Lung (tissue), 12 donors: ENCODE measurements around the gene RASD1. TPM values are rescaled to one million over a fixed set of nuclear protein-coding genes. Genes with fewer than 3 reads are reported as not detected.
A peak's percentile ranks its signal among the peaks of the same experiment; 100 is the strongest.

Experiments
- ATAC-seq: fragments of 200-7000 bp; cut with Tn5 transposase; one replicate; pipeline ENCODE4 v1.9.1; 2020; ENCODE audit warnings: moderate number of reproducible peaks; ENCODE audit not compliant: insufficient read depth, low FRiP score
- DNase-seq, 3 donors: peaks; one replicate each; pipeline ENCODE4 v3.0.0-alpha.2; 2013 to 2017
- H3K27ac ChIP-seq, 2 donors: one replicate each; pipeline ENCODE4 v1.5.1; 2013; ENCODE audit warnings: mild to moderate bottlenecking in 2 of 2, moderate library complexity in 2 of 2, control low read depth in 1 of 2, inconsistent platforms in 1 of 2, low read depth in 1 of 2, low read length in 1 of 2
- H3K27me3 ChIP-seq, 3 donors: one replicate each; pipeline ENCODE4 v1.5.1; 2013; ENCODE audit warnings: low read length in 2 of 3; ENCODE audit not compliant: control insufficient read depth in 3 of 3, insufficient read depth in 3 of 3
- H3K36me3 ChIP-seq, 4 donors: one replicate each; pipeline ENCODE4 v1.5.1; 2013; ENCODE audit warnings: low read length in 4 of 4, mild to moderate bottlenecking in 1 of 4, moderate library complexity in 1 of 4; ENCODE audit not compliant: control insufficient read depth in 4 of 4, insufficient read depth in 4 of 4
- H3K4me1 ChIP-seq, 5 donors: one replicate each; pipeline ENCODE4 v1.5.1; 2013; ENCODE audit warnings: low read length in 5 of 5, mild to moderate bottlenecking in 2 of 5, moderate library complexity in 1 of 5; ENCODE audit not compliant: control insufficient read depth in 5 of 5, insufficient read depth in 5 of 5
- H3K4me3 ChIP-seq: one replicate; pipeline ENCODE4 v1.5.1; 2013; ENCODE audit warnings: mild to moderate bottlenecking, control low read depth, moderate library complexity
- H3K9ac ChIP-seq, 2 donors: one replicate each; pipeline ENCODE4 v1.5.1; 2013; ENCODE audit warnings: low read length in 2 of 2, control low read depth in 1 of 2; ENCODE audit not compliant: insufficient read depth in 1 of 2
- H3K9me3 ChIP-seq, 4 donors: one replicate each; pipeline ENCODE4 v1.5.1; 2013; ENCODE audit warnings: low read length in 3 of 4, mild to moderate bottlenecking in 1 of 4, moderate library complexity in 1 of 4; ENCODE audit not compliant: control insufficient read depth in 4 of 4, insufficient read depth in 3 of 4
- WGBS, 2 donors: extraction: QIAGEN DNeasy Blood & Tissue Kit; methylation state at CpG; one replicate each; pipeline ENCODE4 v1.1.7; 2013; 5-methylcytosine and 5-hydroxymethylcytosine counted together
- polyA plus RNA-seq, 2 donors: library from polyadenylated mRNA; stranded (reverse); fragments of 200-250 nt; gene quantifications; one replicate each; pipeline ENCODE4 v1.2.1, GENCODE V29; 2013
- total RNA-seq, 2 donors: library from RNA; depleted of rRNA in 1 of 2; stranded (reverse); fragments of >200 nt in 1 of 2; gene quantifications; one replicate each; pipeline ENCODE4 v1.2.1, GENCODE V29; 2014 to 2021
- TF ChIP-seq, protein P1 (sequence below): IDR thresholded peaks from 2 replicates; pipeline ENCODE4 v1.5.1; 2012; ENCODE audit warnings: mild to moderate bottlenecking; ENCODE audit errors: control extremely low read depth, extremely low read depth
- donor health status: control.
- donor health status: control.
- donor health status: Bipolar disorder and iron deficiency.
- donor health status: healthy.
- donor health status: DM: yes; HTN: yes; CAD: no.

Gene RASD1
- total and polyA plus RNA-seq, 4 donors: 3.8 to 53.8 (median 12.4) TPM

DNA sequence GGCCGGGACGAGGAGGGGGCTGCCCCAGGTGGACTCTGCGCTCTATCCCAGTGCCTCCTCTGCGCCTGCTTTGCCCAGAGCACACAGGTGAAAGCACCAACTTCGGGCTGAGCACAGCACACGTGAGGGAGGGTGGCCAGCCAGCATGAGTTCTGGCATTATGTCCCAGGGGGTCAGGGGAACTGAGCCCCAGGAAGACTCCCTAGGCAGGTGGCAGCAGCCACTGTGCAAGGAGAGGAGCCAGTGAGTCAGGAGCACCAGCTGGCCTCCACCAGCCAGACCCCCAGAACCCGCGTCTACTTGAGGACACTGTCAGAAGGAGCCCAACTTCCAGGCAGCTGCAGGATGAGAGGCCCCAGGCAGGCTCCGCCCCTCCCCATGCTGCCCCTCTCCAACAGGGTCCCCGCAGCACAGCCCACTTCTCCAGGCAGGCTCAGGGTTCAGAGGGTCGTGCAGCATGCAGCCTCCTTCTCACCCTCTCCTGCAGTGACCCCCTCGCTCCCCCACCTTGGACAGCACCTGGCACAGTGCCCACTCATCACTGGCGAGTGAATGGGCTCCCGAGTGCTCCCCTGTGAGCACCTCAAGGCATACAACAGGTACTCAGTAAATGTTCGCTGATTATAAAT lies 44.2 kb upstream of the RASD1 start:
- no peaks in the 10 kb centered on the region for H3K36me3 ChIP-seq
- H3K4me3 ChIP-seq: no peak overlapping the region
- H3K27me3 ChIP-seq: no peaks in the 10 kb centered on the region
- no peak overlapping the region for H3K9ac ChIP-seq
- ATAC-seq: no peak
- peaks cover 0 to 20% (median 14%) of the 10 kb centered on the region in 5 donors for H3K4me1 ChIP-seq
- H3K27ac ChIP-seq: no peak overlapping the region
- TF ChIP-seq, protein P1, sequence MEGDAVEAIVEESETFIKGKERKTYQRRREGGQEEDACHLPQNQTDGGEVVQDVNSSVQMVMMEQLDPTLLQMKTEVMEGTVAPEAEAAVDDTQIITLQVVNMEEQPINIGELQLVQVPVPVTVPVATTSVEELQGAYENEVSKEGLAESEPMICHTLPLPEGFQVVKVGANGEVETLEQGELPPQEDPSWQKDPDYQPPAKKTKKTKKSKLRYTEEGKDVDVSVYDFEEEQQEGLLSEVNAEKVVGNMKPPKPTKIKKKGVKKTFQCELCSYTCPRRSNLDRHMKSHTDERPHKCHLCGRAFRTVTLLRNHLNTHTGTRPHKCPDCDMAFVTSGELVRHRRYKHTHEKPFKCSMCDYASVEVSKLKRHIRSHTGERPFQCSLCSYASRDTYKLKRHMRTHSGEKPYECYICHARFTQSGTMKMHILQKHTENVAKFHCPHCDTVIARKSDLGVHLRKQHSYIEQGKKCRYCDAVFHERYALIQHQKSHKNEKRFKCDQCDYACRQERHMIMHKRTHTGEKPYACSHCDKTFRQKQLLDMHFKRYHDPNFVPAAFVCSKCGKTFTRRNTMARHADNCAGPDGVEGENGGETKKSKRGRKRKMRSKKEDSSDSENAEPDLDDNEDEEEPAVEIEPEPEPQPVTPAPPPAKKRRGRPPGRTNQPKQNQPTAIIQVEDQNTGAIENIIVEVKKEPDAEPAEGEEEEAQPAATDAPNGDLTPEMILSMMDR: no peak
- 77 to 84% methylated on average over 15 of the region's 15 CpGs for WGBS, 2 donors
- no peaks in the 10 kb centered on the region for H3K9me3 ChIP-seq
- peak in 2 of 3 donors; percentile 33 to 40 for DNase-seq

DNA sequence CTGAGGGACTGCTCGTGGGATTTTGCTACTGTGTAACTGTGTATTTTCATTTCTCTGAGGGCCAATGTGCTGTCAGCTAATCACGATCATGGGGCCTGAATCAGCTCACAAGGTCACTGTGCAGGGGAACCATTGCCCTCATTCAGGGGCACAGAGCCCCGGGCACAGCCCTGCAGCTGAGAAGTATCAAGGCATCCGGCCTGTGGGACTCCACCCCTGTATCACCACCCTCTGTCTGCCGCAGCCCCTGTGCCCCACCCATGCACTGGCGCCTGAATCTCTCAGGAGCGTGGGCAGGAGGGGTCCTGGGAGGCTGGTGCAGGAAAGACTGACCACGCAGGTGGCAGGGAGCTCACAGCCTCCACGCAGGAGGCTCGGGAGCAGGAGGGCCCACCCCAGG lies 43.4 kb upstream of the RASD1 start:
- ATAC-seq (no peak), DNase-seq (no peak)
- no peak overlapping the region for H3K4me3 ChIP-seq
- WGBS, 2 donors: 67 to 81% methylated on average over 10 of the region's 10 CpGs
- no peaks in the 10 kb centered on the region for H3K36me3 ChIP-seq
- H3K9ac ChIP-seq: no peak overlapping the region
- no peaks in the 10 kb centered on the region for H3K9me3 ChIP-seq
- H3K27me3 ChIP-seq: no peaks in the 10 kb centered on the region
- TF ChIP-seq, protein P1: no peak
- peaks cover 0 to 20% (median 14%) of the 10 kb centered on the region in 5 donors for H3K4me1 ChIP-seq
- H3K27ac ChIP-seq: peak overlapping the region in 1 of 2 donors; percentile 13

DNA sequence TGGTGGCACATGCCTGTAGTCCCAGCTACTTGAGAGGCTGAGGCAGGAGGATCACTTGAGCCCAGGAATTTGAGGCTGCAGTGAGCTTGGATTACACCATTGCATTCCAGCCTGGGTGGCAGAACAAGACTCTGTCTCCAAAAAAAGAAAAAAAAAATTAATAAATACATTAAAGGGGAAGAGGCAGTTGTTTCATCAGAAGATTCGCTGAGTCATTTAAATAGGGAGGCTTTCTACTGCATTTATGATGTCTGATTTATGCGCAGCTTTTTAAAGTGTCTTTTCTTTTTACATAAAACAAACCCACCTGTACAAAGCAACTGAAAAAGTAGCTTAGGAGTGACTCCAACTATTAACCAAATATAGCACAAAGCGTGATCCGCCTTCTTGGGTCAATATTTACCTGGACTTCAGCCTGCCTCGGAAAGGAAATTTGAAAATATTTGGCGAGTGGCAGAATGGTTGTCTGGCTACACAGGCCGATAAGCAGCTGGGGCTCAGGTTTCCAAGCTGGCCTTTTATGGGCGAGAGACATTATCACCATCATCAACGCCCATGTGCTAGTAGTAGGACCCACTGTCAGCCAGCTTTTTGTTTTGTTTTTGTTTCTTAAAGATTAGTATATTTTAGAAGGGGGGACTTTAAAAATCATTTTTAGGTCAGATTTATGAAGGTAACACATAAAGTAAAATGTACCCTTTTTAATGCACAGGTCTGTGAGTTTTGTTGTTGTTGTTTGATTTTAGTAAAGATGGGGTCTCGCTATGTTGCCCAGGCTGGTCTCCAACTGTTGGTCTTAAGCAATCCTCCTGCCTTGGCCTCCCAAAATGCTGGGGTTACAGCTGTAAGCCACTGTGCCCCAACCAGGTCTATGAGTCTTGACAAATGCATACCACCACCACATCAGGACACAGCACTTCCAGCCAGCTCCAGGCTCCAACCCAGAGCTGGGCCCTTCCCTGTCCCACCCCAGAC lies 42.5 kb upstream of the RASD1 start:
- peak; percentile 25 for ATAC-seq
- H3K4me3 ChIP-seq: no peak overlapping the region
- peaks cover 0 to 20% (median 14%) of the 10 kb centered on the region in 5 donors for H3K4me1 ChIP-seq

More for the DNA sequence above, 42.5 kb upstream of the RASD1 start:
- Histone ChIP-seq H3K27ac (peak overlapping the region in 1 of 2 donors; percentile 76), H3K27me3 (no peaks in the 10 kb centered on the region), H3K36me3 (no peaks in the 10 kb centered on the region), H3K9ac (no peak overlapping the region), H3K9me3 (no peaks in the 10 kb centered on the region)
- TF ChIP-seq, protein P1: no peak
- 67 to 81% methylated on average over 10 of the region's 10 CpGs for WGBS, 2 donors
- peak; percentile 57 to 81 (median 58) for DNase-seq
